AG04450 (cell line): ENCODE data around the gene CCDC73. TPM values are rescaled to one million over a fixed set of nuclear protein-coding genes. Genes with fewer than 3 reads are reported as not detected.

Experiments used
- CTCF ChIA-PET: fragments of 300-600, 350-600 bp; formaldehyde crosslinking; extraction: SDS; loops from one replicate; lab custom pipeline; 2022; ENCODE audit warnings: antibody characterized with exemption, inconsistent platforms; lab: Charles Lee
- POLR2A ChIA-PET: fragments of 350-600 bp; formaldehyde crosslinking; extraction: SDS; loops from one replicate; lab custom pipeline; 2021; ENCODE audit warnings: antibody characterized with exemption, inconsistent platforms; lab: Yijun Ruan, JAX
- DNase-seq: peaks from one replicate; pipeline ENCODE4 v3.0.0-alpha.2; 2011; ENCODE audit warnings: low read depth, low spot score
- H3K27ac ChIP-seq: one replicate; pipeline ENCODE4 v1.5.1; 2012; ENCODE audit warnings: low read depth, low read length, control low read depth
- H3K27me3 ChIP-seq: one replicate; pipeline ENCODE4 v1.6.0; 2012; ENCODE audit warnings: low read length; ENCODE audit not compliant: control insufficient read depth, insufficient read depth
- H3K4me3 ChIP-seq: 2 replicates; pipeline ENCODE4 v1.5.1; 2011; ENCODE audit warnings: mild to moderate bottlenecking, low read depth, low read length, control low read depth
- H3K9me3 ChIP-seq: 2 replicates; pipeline ENCODE4 v1.5.1; 2012; ENCODE audit warnings: low read length; ENCODE audit not compliant: control insufficient read depth, insufficient read depth
- CTCF ChIP-seq: IDR thresholded peaks from 2 replicates; pipeline ENCODE4 v1.5.1; 2011; ENCODE audit warnings: low read depth, low read length, control low read depth, inconsistent platforms
- polyA plus RNA-seq: library from polyadenylated mRNA; depleted of rRNA; stranded (reverse); fragments of >200 nt; gene quantifications from 2 replicates; pipeline ENCODE4 v1.2.3, GENCODE V29; 2011

CCDC73 gene
- polyA plus RNA-seq, 1 experiment, result not detected

- Histone ChIP-seq H3K27me3 (no peaks in the 10 kb centered on the region), H3K4me3 (no peak overlapping the region), H3K9me3 (peaks cover 3% of the 10 kb centered on the region; the same call in 1 of the 2 replicates), H3K27ac (no peak overlapping the region)
- TF ChIP-seq CTCF, result no peak
- ChIA-PET CTCF (no interaction called here), POLR2A (no interaction called here)
- DNase-seq, result no peak
These were observed 213.5 kb downstream of the CCDC73 start for GRCh38 chr11:32580967-32581366.

- Histone ChIP-seq H3K27ac (no peak overlapping the region), H3K27me3 (peaks cover 4% of the 10 kb centered on the region), H3K4me3 (no peak overlapping the region), H3K9me3 (no peaks in the 10 kb centered on the region)
- ChIA-PET CTCF (no interaction called here), POLR2A (no interaction called here)
- DNase-seq, result no peak
- TF ChIP-seq CTCF, result no peak
These were observed 218.0 kb downstream of the CCDC73 start for GRCh38 chr11:32576456-32576855.

GRCh38 chr11:32575070-32575469 lies 219.4 kb downstream of the CCDC73 start:
- CTCF ChIA-PET, result no interaction called here
- no peaks in the 10 kb centered on the region for H3K9me3 ChIP-seq
- no peak overlapping the region for H3K27ac ChIP-seq
- peaks cover 10% of the 10 kb centered on the region for H3K27me3 ChIP-seq
- no peak overlapping the region for H3K4me3 ChIP-seq
- POLR2A ChIA-PET, result no interaction called here
- no peak for DNase-seq
- no peak for TF ChIP-seq CTCF

- Histone ChIP-seq H3K4me3 (no peak overlapping the region), H3K9me3 (no peaks in the 10 kb centered on the region), H3K27me3 (peaks cover 10% of the 10 kb centered on the region), H3K27ac (no peak overlapping the region)
- no peak for DNase-seq
- ChIA-PET POLR2A (no interaction called here), CTCF (no interaction called here)
- TF ChIP-seq CTCF, result no peak
These were observed 220.0 kb downstream of the CCDC73 start for GRCh38 chr11:32574421-32574820.

- ChIA-PET CTCF (no interaction called here), POLR2A (no interaction called here)
- no peak overlapping the region for H3K4me3 ChIP-seq
- no peak for DNase-seq
- TF ChIP-seq CTCF, result no peak
- peaks cover 10% of the 10 kb centered on the region for H3K27me3 ChIP-seq
- H3K9me3 ChIP-seq, result no peaks in the 10 kb centered on the region
- no peak overlapping the region for H3K27ac ChIP-seq
These were observed 221.2 kb downstream of the CCDC73 start for GRCh38 chr11:32573228-32573627.
